Keratinocyte (primary cell): ENCODE data around the gene ITGA3.

Experiments used
- EZH2 ChIP-seq: IDR thresholded peaks from one replicate; pipeline ENCODE4 v1.6.1; 2012; ENCODE audit warnings: inconsistent platforms, mild to moderate bottlenecking, low read length, moderate library complexity
- TF ChIP-seq, protein P1 (sequence below), 3 experiments: IDR thresholded peaks in 1 of 3; conservative IDR thresholded peaks in 1 of 3; optimal IDR thresholded peaks in 1 of 3; 2 replicates in 2 of 3; 3 replicates in 1 of 3; pipeline versions ENCODE3 to v1.5.1; 2011; ENCODE audit warnings: low read length in 3 of 3, mild to moderate bottlenecking in 3 of 3, moderate library complexity in 2 of 3, control low read depth in 1 of 3, inconsistent platforms in 1 of 3; ENCODE audit not compliant: insufficient read depth in 2 of 3; ENCODE audit errors: extremely low read depth in 1 of 3

DNA sequence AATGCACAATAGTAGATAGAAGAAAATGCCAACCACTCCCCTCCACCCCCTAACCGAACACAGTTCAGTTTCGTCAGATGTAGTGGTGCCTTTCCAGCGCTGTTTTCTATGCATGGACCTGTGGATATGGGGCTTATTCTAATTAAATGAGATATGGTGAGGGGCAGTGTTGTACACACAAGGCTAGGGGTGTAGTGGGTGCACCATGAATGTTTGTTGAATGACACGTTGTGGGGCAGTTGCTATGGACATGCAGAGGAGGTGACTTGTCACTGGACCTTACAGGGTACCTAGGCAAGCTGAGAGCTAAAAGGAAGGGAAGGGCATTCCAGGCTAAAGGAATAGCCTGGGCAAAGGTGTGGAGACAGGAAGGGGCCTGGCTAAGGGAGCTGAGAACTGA, 42.7 kb downstream of the ITGA3 start:
- TF ChIP-seq, protein P1, sequence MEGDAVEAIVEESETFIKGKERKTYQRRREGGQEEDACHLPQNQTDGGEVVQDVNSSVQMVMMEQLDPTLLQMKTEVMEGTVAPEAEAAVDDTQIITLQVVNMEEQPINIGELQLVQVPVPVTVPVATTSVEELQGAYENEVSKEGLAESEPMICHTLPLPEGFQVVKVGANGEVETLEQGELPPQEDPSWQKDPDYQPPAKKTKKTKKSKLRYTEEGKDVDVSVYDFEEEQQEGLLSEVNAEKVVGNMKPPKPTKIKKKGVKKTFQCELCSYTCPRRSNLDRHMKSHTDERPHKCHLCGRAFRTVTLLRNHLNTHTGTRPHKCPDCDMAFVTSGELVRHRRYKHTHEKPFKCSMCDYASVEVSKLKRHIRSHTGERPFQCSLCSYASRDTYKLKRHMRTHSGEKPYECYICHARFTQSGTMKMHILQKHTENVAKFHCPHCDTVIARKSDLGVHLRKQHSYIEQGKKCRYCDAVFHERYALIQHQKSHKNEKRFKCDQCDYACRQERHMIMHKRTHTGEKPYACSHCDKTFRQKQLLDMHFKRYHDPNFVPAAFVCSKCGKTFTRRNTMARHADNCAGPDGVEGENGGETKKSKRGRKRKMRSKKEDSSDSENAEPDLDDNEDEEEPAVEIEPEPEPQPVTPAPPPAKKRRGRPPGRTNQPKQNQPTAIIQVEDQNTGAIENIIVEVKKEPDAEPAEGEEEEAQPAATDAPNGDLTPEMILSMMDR (optimal IDR thresholded peaks at IDR 0.05 in 1 of 3, IDR thresholded peaks at IDR 0.05 in 1 of 3, conservative IDR thresholded peaks at IDR 0.05 in 1 of 3; ENCODE audit: extremely low read depth in 1 of 3, insufficient read depth in 2 of 3, low read length in 3 of 3), result no peak
- no peak for TF ChIP-seq EZH2
